Neural crest cell (in vitro differentiated cells): ENCODE measurements around the gene SMPD2. TPM values are rescaled to one million over a fixed set of nuclear protein-coding genes. Genes with fewer than 3 reads are reported as not detected.

Experiments used
- DNase-seq: peaks from one replicate; pipeline ENCODE4 v3.0.0; 2021; ENCODE audit warnings: low read depth, mixed read lengths, low spot score
- H3K27ac Mint-ChIP-seq: one replicate; pipeline ENCODE4 v1.8.0; 2021; ENCODE audit warnings: mild to moderate bottlenecking, mixed read lengths; ENCODE audit not compliant: unreplicated experiment
- H3K27me3 Mint-ChIP-seq: 2 replicates; pipeline ENCODE4 v1.8.0; 2021; ENCODE audit warnings: low read depth, mild to moderate bottlenecking, mixed read lengths
- H3K36me3 Mint-ChIP-seq: 2 replicates; pipeline ENCODE4 v1.8.0; 2021; ENCODE audit warnings: low read depth, mild to moderate bottlenecking, mixed read lengths
- H3K4me1 Mint-ChIP-seq: 2 replicates; pipeline ENCODE4 v1.8.0; 2021; ENCODE audit warnings: mixed read lengths
- H3K4me3 Mint-ChIP-seq: one replicate; pipeline ENCODE4 v1.8.0; 2021; ENCODE audit warnings: mild to moderate bottlenecking, mixed read lengths
- H3K9me3 Mint-ChIP-seq: 2 replicates; pipeline ENCODE4 v1.8.0; 2021; ENCODE audit warnings: mixed read lengths
- CTCF ChIP-seq: fragments of 200-600 bp; sonication (generic); conservative IDR thresholded peaks from 2 replicates; pipeline ENCODE4 v1.5.0; 2021; ENCODE audit warnings: antibody characterized with exemption, mild to moderate bottlenecking
- total RNA-seq: library from RNA; stranded (reverse); gene quantifications from 2 replicates; pipeline ENCODE4 v1.2.1, GENCODE V29; 2021

The SMPD2 gene
- total RNA-seq, 1 donor from 2014 or later: 9.7 TPM

- DNase-seq: no peak
- no peaks in the 10 kb centered on the region for H3K27me3 Mint-ChIP-seq
- no peaks in the 10 kb centered on the region for H3K4me1 Mint-ChIP-seq
- peaks cover 18% of the 10 kb centered on the region for H3K36me3 Mint-ChIP-seq
- no peak overlapping the region for H3K4me3 Mint-ChIP-seq
- no peaks in the 10 kb centered on the region for H3K9me3 Mint-ChIP-seq
- H3K27ac Mint-ChIP-seq: no peak overlapping the region
- TF ChIP-seq CTCF: no peak
Measured at GRCh38 chr6:109466212-109466923, 25.8 kb downstream of the SMPD2 start.

DNA sequence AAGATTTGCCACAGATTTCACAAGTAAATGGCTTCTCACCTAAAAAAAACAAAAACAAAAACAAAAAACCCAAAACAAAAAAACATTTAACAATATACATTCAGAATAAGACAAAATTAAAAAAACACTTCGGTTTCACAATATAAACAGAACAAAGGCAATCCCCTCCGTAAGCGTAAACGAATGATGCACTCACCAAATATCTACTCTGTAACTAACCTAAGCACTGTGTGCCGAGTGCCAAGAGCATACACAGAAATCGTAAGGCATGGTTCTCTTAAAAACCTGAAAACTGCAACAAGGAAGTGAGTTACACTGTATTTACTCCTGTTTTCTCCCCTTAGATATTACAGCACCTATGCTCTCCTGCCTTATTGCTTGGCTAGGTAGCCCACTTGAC is 27.2 kb downstream of the SMPD2 start:
- H3K4me3 Mint-ChIP-seq: no peak overlapping the region
- H3K27me3 Mint-ChIP-seq: no peaks in the 10 kb centered on the region
- H3K27ac Mint-ChIP-seq: no peak overlapping the region
- no peaks in the 10 kb centered on the region for H3K4me1 Mint-ChIP-seq
- no peak for DNase-seq
- no peaks in the 10 kb centered on the region for H3K9me3 Mint-ChIP-seq
- H3K36me3 Mint-ChIP-seq: peaks cover 14% of the 10 kb centered on the region
- no peak for TF ChIP-seq CTCF

GRCh38 chr6:109469591-109470189 is 29.2 kb downstream of the SMPD2 start:
- H3K27me3 Mint-ChIP-seq: no peaks in the 10 kb centered on the region
- H3K4me3 Mint-ChIP-seq: no peak overlapping the region
- H3K4me1 Mint-ChIP-seq: no peaks in the 10 kb centered on the region
- no peak for TF ChIP-seq CTCF
- H3K36me3 Mint-ChIP-seq: peaks cover 20% of the 10 kb centered on the region
- no peak overlapping the region for H3K27ac Mint-ChIP-seq
- no peaks in the 10 kb centered on the region for H3K9me3 Mint-ChIP-seq
- no peak for DNase-seq

GRCh38 chr6:109471105-109471810 is 30.7 kb downstream of the SMPD2 start:
- Mint-ChIP-seq H3K9me3 (no peaks in the 10 kb centered on the region), H3K36me3 (peaks cover 23% of the 10 kb centered on the region), H3K27me3 (no peaks in the 10 kb centered on the region), H3K4me1 (no peaks in the 10 kb centered on the region), H3K27ac (no peak overlapping the region), H3K4me3 (no peak overlapping the region)
- DNase-seq: no peak
- no peak for TF ChIP-seq CTCF

GRCh38 chr6:109472132-109472995 is 31.8 kb downstream of the SMPD2 start:
- H3K27me3 Mint-ChIP-seq: no peaks in the 10 kb centered on the region
- peaks cover 21% of the 10 kb centered on the region for H3K36me3 Mint-ChIP-seq
- no peak for DNase-seq
- no peak overlapping the region for H3K27ac Mint-ChIP-seq
- TF ChIP-seq CTCF: no peak
- H3K4me1 Mint-ChIP-seq: no peaks in the 10 kb centered on the region
- H3K4me3 Mint-ChIP-seq: no peak overlapping the region
- no peaks in the 10 kb centered on the region for H3K9me3 Mint-ChIP-seq
